ENCODE measurements around the gene PIGV.
"Not testable (repeated sequence)": the region's sequence is repeated elsewhere in the genome, so short reads cannot be mapped to it uniquely, and the experiment has no call there.

PIGV gene

GRCh38 chr1:26833432-26834405 lies 46.0 kb downstream of the PIGV start:
- peak; percentile 67 to 99 (median 90) for DNase-seq

- not testable (repeated sequence) for DNase-seq
Observed at GRCh38 chr1:26837665-26838064, 49.9 kb downstream of the PIGV start.

- DNase-seq = peak; percentile 35 to 76 (median 60)
Observed at GRCh38 chr1:26838474-26839338, 51.0 kb downstream of the PIGV start.

DNA sequence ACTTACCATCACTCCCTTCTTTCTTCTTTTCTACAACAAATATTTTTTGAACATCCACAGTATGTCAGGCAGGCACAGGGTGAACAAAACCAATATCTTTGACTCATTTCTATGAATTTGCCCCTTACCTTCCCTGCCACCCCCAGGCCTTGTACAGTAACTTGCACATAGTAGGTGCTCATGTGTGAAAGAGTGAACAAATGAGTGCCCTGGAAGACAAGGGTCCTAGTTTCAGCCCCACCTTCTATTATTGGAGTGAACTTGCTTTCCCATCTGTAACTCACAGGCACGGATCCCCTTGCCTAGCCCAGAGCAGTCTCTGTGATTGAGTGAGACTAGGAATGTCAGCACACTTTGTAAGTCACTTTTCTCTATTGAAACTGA lies 51.6 kb downstream of the PIGV start:
- DNase-seq = no peak

- DNase-seq = no peak
Observed at GRCh38 chr1:26839779-26840178, 52.0 kb downstream of the PIGV start.

- no peak for DNase-seq
Observed at GRCh38 chr1:26844424-26845196, 56.9 kb downstream of the PIGV start.

DNA sequence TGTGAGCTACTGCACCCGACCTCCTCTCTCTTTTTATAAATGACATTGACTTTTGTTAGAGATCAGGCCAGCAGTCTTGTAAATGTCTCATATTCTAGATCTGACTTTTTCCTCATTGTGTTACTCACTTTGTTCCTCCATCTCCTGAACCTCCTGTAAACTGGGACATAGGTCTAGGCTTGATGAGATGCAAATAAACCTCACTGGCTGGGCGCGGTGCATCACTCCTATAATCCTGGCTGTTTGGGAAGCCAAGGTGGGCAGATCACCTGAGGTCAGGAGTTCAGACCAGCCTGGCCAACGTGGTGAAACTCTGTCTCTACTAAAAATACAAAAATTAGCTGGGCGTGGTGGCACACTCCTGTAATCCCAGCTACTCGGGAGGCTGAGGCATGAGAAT lies 60.1 kb downstream of the PIGV start:
- DNase-seq = not testable (repeated sequence)

Measured in T-helper 2 cell (primary cell).